Spleen (tissue), 7 donors: ENCODE results near the gene VSIG10L.

Experiments
- CTCF ChIP-seq, 11 experiments: fragments of 200-600 bp in 7 of 11; fragments of 450-650 bp in 4 of 11; sonication (generic) in 4 of 11; IDR thresholded peaks in 8 of 11; conservative IDR thresholded peaks in 3 of 11; 1 replicate in 7 of 11; 2 replicates in 4 of 11; pipeline versions ENCODE4 v1.4.0 to v1.8.0; 2016 to 2021; ENCODE audit warnings: antibody characterized with exemption in 11 of 11, inconsistent platforms in 4 of 11, mild to moderate bottlenecking in 1 of 11
- POLR2A ChIP-seq, 3 donors: fragments of 450-650 bp; IDR thresholded peaks; one replicate each; pipeline ENCODE4 v1.5.1; 2017; ENCODE audit warnings: antibody characterized with exemption in 3 of 3, mild to moderate bottlenecking in 1 of 3
- POLR2AphosphoS5 ChIP-seq, 3 donors: sonication (generic); formaldehyde crosslinking; IDR thresholded peaks; one replicate each; pipeline ENCODE4 v1.5.1; 2017; ENCODE audit warnings: antibody characterized with exemption in 3 of 3
- donor health status: DM: no; HTN: no; CAD: no; lungs with moderate emphysema.
- donor health status: DM: no; HTN: no; CAD: no.
- donor health status: DM: no; HTN: no; CAD: no.

DNA sequence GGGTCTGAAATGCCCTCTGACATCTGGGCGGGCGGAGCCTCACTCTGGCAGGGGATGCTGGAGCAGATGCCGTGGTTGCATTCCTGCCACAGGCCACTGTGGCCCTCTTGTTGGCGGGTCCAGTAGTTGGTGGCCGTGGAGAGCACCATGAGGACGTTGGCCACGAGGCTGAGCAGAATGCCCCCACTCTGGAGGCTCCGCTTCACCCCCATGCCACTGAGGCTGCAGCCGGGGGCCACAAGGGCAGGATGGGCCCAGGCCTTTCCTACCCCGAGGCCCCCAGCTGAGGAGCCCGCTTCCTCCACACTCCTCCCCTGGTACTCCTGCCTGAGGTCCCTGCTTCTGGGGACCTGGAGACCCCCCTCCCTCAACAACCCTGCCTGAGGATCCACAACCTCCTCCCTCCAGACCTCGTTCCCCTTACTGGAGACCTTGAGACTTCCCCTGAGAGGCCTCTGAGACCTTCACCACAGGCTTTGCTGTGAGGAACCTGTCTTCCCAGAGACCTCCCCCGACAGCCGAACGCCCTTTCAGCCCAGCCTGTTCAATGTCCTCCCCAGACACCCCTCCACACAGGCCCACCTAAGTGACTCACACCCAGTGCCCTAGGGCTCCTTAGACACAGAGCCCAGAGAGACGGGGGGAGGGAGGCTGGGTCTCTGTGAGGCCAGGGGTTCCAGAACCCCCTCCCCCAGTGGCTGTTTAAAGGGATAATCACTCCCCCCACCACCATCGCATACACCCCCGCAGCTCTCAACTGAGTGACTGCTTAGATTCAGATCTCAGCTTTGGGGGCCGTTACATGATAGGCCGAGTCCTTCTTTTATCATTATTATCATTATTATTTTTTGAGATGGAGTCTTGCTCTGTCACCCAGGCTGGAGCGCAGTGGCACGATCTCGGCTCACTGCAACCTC lies 26.7 kb upstream of the VSIG10L start, which contains the start of gene CLDND2:
- TF ChIP-seq CTCF (IDR thresholded peaks at IDR 0.05 in 8 of 11, conservative IDR thresholded peaks at IDR 0.05 in 3 of 11) (no peak), POLR2A (IDR thresholded peaks at IDR 0.05) (no peak), POLR2AphosphoS5 (IDR thresholded peaks at IDR 0.05) (no peak)
